ENCODE measurements around the gene ZWINT. TPM values are rescaled to one million over a fixed set of nuclear protein-coding genes. Genes with fewer than 3 reads are reported as not detected.

Gene ZWINT, protein sequence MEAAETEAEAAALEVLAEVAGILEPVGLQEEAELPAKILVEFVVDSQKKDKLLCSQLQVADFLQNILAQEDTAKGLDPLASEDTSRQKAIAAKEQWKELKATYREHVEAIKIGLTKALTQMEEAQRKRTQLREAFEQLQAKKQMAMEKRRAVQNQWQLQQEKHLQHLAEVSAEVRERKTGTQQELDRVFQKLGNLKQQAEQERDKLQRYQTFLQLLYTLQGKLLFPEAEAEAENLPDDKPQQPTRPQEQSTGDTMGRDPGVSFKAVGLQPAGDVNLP
- 115 and 124 TPM in 2 replicates for total RNA-seq (2014; rRNA removed; shearing (Covaris generic))

DNA sequence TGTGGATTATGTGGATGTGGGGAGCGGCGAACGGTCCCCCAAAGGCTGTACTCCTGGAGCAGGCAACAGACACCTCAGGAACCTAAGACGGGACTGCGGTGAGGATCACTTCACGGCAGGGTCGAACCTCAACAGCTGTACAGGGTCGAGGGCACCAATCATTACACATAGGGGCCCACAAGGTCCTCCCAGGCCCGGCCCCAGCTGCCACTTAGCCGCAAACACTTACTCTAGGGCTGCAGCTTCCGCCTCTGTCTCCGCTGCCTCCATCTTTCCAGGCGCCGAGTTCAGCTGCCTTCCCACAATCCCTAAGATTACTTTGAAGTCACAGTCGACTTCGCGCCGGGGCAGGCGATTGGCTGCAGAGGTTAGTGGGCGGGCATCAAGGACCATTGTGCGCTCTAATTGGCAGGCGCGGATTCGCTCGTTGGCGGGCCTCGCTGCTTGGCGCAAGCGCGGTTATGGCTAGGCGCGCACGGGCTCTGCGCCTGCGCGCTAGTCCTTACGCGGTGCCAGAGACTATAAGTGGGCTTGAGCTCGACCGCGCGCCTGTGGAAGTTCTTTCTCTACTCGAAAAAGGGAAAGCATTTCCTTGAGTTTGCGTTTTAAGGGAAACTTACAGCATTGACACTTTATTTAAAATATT is at the start of gene ZWINT:
Gene ZWINT, minus strand, starts transcription at position 293 of the 646 bp plus-strand sequence. Its CDS starts 23 bp downstream, at position 270.
- peak; percentile 93 for DNase-seq (ENCODE audit: low read depth)

GRCh38 chr10:56383806-56384205 is 22.7 kb upstream of the ZWINT start:
- DNase-seq (ENCODE audit: low read depth): no peak

DNA sequence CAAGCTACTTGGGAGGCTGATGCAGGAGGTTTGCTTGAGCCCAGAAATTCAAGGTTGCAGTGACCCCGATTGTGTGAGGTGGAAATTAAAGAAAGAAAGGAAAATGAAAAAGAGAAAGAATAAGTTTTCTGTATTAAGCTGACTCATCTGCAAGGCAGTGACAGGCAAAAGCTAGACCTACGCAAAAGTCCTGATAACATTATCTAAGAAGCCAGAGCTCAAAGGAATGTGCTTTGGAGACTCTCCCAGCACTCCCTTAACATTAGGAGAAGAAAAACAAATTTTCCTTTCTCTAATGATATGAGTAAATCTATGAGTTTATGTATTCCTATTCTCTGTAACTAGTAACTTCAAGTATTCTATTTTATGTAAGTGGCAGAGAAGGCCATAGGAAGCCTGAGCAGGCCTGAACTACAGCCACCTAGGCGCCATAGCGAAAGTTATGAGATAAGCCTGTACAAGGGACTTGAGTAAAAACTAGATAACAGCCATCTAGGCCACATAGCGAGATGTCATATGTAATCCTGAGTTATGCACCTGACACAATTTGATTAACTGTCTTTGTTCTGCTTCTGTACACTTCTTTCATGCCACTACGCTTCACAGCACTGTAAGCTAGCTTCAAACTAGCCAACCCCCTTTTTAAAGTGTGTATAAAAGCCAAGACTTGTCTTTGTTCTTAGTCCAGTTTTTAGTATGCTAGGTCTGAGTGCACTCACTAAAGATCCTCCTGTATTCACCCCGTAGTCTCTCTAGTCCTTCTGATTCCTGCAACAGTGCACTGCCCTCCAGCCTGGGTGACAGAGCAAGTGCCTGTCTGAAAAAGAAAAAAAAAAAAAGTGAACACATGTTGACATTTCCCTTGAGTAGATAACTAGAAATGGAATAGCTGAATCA is 9.4 kb upstream of the ZWINT start:
- DNase-seq (ENCODE audit: low read depth): peak; percentile 8

GRCh38 chr10:56360583-56360966 is 484 bp downstream of the ZWINT start:
- DNase-seq (ENCODE audit: low read depth): no peak

GRCh38 chr10:56359837-56360236 is 1.2 kb downstream of the ZWINT start:
- DNase-seq (ENCODE audit: low read depth): no peak

DNA sequence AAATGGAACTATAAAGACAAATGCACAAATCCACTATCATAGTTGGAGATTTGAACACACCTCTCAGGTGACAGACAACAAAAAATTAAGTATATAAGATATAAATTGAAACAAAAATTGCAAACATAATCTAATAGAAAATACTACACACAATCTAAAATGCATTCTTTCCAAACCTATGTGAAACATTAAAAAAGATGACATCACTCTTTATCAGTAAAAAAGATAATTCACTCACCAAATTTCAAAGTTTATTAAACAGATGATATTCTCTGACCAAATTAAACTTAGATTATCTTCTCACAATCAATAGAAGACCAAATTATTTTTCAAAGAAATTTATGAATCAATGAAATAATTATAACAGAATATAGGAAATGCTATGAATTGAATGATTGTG is 4.0 kb downstream of the ZWINT start:
- DNase-seq (ENCODE audit: low read depth): no peak

DNA sequence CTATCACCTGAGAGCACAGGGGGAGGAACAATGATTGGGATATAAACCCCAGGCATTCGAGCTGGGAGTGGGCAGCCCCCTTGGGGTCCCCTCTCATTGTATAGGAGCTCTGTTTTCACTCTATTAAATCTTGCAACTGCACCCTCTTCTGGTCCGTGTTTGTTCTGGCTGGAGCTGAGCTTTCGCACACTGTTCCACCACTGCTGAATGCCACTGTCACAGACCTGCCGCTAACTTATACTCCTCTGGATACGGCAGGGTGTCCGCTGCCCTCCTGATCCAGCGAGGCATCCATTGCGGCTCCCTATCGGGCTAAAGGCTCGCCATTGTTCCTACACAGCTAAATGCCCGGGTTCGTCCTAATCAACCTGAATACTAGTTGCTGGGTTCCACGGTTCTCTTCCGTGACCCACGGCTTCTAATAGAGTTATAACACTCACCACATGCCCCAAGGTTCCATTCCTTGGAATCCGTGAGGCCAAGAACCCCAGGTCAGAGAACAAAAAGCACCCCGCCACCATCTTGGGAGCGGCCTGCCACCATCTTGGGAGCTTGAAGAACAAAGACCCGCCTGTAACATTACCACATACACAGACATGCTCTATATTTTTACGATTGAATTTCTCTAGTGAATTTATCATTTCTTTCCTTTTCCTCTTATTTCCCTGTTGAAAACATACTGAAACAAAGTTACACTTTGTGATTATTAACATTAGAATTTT is 9.0 kb downstream of the ZWINT start:
- no peak for DNase-seq (ENCODE audit: low read depth)

DNA sequence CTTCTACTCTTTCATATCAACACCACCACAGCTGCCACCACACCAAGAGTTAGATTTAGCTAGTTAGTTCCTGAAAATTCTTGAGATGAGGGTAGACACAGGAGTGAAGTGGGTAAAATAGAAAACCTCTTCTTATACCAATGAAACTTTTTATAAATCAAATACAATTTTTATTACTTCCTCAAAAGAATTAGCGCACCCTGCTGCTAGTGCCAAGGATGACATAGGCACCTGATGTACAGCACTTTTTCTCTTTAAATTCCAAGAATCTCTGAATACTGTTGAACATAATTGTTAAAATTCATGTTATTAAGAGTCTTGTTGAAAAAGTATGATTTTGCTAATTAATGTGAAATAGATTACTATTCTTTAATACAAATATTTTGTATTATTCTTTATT is 11.4 kb downstream of the ZWINT start:
- no peak for DNase-seq (ENCODE audit: low read depth)

- no peak for DNase-seq (ENCODE audit: low read depth)
Measured at GRCh38 chr10:56348101-56348500, 13.0 kb downstream of the ZWINT start.

- peak; percentile 11 for DNase-seq (ENCODE audit: low read depth)
Measured at GRCh38 chr10:56346845-56347415, 14.1 kb downstream of the ZWINT start.

DNA sequence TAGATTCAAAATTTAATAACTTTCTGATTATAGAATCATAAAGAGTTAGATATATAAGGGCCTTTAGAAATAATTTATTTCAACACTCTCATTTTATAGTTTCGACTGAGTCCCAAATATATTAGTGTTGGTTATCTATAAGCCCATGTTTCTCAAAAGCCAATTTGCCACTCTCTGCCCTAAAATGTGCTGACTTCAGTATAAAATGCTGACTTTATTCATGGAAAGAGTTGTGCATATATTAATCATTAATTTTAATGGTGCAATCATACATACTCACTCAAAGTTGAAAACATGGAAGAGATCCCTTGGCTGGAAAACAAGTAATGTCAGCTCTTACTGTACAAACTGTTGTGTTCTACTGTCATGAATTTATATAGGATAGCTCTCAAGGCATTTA is 19.4 kb downstream of the ZWINT start:
- no peak for DNase-seq (ENCODE audit: low read depth)

- DNase-seq (ENCODE audit: low read depth): no peak
Measured at GRCh38 chr10:56329961-56330360, 31.1 kb downstream of the ZWINT start.

DNA sequence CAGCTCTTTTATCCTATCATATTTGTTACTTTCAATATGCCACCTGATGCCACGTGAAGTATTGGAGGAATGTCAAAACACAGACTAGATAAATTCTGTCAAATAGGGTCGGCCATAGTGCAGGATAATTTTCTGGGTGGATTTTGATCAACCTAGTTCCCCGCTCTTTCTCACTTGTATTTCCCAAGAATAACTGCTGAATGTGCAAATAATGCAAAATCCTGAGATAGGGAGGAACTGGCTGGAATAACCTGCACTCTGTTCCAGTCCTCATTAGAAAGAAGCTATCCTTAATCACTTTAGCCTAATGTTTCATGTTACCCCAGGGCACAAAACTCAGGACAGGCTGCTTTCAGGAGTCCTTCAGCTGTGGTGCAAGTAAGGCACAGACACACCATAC is 33.9 kb downstream of the ZWINT start:
- DNase-seq (ENCODE audit: low read depth): no peak

GRCh38 chr10:56319386-56319785 is 41.7 kb downstream of the ZWINT start:
- no peak for DNase-seq (ENCODE audit: low read depth)

DNA sequence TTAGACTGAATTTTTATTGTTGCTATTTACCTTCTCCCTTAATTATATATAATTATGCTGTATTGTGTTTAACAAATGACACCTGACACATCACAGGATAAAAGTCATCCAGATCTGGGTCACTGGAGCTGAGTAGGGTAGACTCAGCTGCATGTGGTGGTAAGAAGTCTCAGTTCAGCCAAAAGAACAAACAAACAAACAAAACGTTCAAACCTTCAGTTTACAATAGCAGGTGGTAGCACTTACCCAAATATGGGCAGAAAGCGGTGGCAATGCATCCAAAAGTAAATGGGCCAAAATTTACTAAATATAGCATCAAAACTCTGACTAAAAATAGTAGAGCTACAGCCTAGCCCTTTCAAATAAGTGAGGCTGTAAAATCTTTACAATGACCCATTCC is 42.2 kb downstream of the ZWINT start:
- no peak for DNase-seq (ENCODE audit: low read depth)

DNA sequence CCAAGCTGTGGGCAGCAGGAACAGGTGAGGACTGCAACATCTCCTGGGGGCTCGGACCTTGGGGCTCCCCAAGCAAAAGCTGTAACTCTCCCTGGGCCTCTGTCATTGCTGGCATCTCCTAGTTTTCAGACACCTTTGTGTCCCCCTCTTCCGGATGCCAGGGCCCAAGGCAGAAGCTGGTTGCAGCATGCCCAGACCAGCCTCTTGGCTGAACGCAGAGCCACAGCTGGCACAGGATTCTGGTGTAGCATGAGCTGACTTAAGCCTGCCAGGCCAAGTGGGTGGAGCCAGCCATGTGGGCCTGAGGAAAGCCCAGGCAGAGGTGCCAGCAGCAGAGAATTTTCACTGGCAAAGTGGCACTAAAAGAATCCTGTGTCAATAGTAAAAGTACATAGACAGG is 43.5 kb downstream of the ZWINT start:
- DNase-seq (ENCODE audit: low read depth): no peak

- DNase-seq (ENCODE audit: low read depth): no peak
Measured at GRCh38 chr10:56316603-56317002, 44.5 kb downstream of the ZWINT start.

Data from RPMI7951 (cell line).